ENCODE results near the gene ACOT7. TPM values are rescaled to one million over a fixed set of nuclear protein-coding genes. Genes with fewer than 3 reads are reported as not detected.
A peak's percentile ranks its signal among the peaks of the same experiment; 100 is the strongest.

ACOT7 gene
- total and polyA plus RNA-seq, 3 donors from 2014 or later: 50.3 to 72.8 (median 52.5) TPM

- intact Hi-C loops (cut with DNase I; ENCODE audit: low total_unique reads): loop anchor here (5.0 to 10.0 kb wide), 3 partner anchors 96 to 192 kb away; no protein-coding TSS in a partner anchor
- H3K4me3 ChIP-seq: no peak overlapping the region
- WGBS, 2 donors: 6 to 18% methylated on average over 8 to 24 of the region's 30 CpGs
- H3K36me3 ChIP-seq (ENCODE audit: low read depth, missing control alignments): no peaks in the 10 kb centered on the region
- H3K9me3 ChIP-seq: no peaks in the 10 kb centered on the region
- H3K4me1 ChIP-seq: peaks cover 3% of the 10 kb centered on the region
- H3K27ac ChIP-seq: no peak overlapping the region
- TF ChIP-seq CTCF (IDR thresholded peaks at IDR 0.05) (peak; percentile 97 to 99 (median 99)), POLR2A (IDR thresholded peaks at IDR 0.05) (no peak)
- H3K27me3 ChIP-seq: no peaks in the 10 kb centered on the region
- peak; percentile 87 for DNase-seq
Measured at GRCh38 chr1:6246497-6247467, 146.8 kb downstream of the ACOT7 start.

GRCh38 chr1:6245869-6246496, 147.6 kb downstream of the ACOT7 start:
- Histone ChIP-seq H3K9me3 (no peaks in the 10 kb centered on the region), H3K27ac (no peak overlapping the region), H3K4me3 (peak overlapping the region in 1 of 2 donors; percentile 17), H3K4me1 (peaks cover 3% of the 10 kb centered on the region), H3K27me3 (no peaks in the 10 kb centered on the region), H3K36me3 (ENCODE audit: low read depth, missing control alignments) (no peaks in the 10 kb centered on the region)
- intact Hi-C loops (cut with DNase I; ENCODE audit: low total_unique reads): loop anchor here (5.0 to 10.0 kb wide), 3 partner anchors 96 to 191 kb away; no protein-coding TSS in a partner anchor
- no peak for TF ChIP-seq CTCF (IDR thresholded peaks at IDR 0.05)
- no peak for TF ChIP-seq POLR2A (IDR thresholded peaks at IDR 0.05)
- 0 to 4% methylated on average over 10 to 42 of the region's 49 CpGs for WGBS, 2 donors
- DNase-seq: no peak

- Histone ChIP-seq H3K4me1 (peaks cover 3% of the 10 kb centered on the region), H3K9me3 (no peaks in the 10 kb centered on the region), H3K36me3 (ENCODE audit: low read depth, missing control alignments) (no peaks in the 10 kb centered on the region), H3K27ac (no peak overlapping the region), H3K27me3 (no peaks in the 10 kb centered on the region), H3K4me3 (peak overlapping the region in 1 of 2 donors; percentile 17)
- intact Hi-C loops (cut with DNase I; ENCODE audit: low total_unique reads): loop anchor here (5.0 to 10.0 kb wide), 3 partner anchors 97 to 190 kb away; no protein-coding TSS in a partner anchor
- TF ChIP-seq CTCF (IDR thresholded peaks at IDR 0.05) (peak; percentile 76 to 89 (median 79)), POLR2A (IDR thresholded peaks at IDR 0.05) (no peak)
- DNase-seq: peak; percentile 79
- 0 to 1% methylated on average over 6 to 59 of the region's 79 CpGs for WGBS, 2 donors
Measured at GRCh38 chr1:6245086-6245868, 148.3 kb downstream of the ACOT7 start.

GRCh38 chr1:6244401-6245049, 149.0 kb downstream of the ACOT7 start:
- no peak overlapping the region for H3K27ac ChIP-seq
- intact Hi-C loops (cut with DNase I; ENCODE audit: low total_unique reads): loop anchor here (5.0 to 10.0 kb wide), 3 partner anchors 98 to 190 kb away; no protein-coding TSS in a partner anchor
- 5 to 6% methylated on average over 24 of the region's 24 CpGs for WGBS, 2 donors
- H3K36me3 ChIP-seq (ENCODE audit: low read depth, missing control alignments): no peaks in the 10 kb centered on the region
- H3K4me1 ChIP-seq: peaks cover 3% of the 10 kb centered on the region
- no peaks in the 10 kb centered on the region for H3K27me3 ChIP-seq
- no peak for DNase-seq
- TF ChIP-seq POLR2A (IDR thresholded peaks at IDR 0.05) (no peak), CTCF (IDR thresholded peaks at IDR 0.05) (no peak)
- H3K4me3 ChIP-seq: no peak overlapping the region
- H3K9me3 ChIP-seq: no peaks in the 10 kb centered on the region

All from testis (tissue), 3 donors.